NOMO-1 treated with DMSO at 0.1 percent for 48 hours (cell line): ENCODE results near the gene GNG7.
"Not testable (repeated sequence)": the region's sequence is repeated elsewhere in the genome, so short reads cannot be mapped to it uniquely, and the experiment has no call there.

Experiments used
- DNase-seq: peaks from one replicate; lab custom pipeline; 2025; ENCODE audit not compliant: unreplicated experiment; lab: John Stamatoyannopoulos, UW

GNG7 gene

DNA sequence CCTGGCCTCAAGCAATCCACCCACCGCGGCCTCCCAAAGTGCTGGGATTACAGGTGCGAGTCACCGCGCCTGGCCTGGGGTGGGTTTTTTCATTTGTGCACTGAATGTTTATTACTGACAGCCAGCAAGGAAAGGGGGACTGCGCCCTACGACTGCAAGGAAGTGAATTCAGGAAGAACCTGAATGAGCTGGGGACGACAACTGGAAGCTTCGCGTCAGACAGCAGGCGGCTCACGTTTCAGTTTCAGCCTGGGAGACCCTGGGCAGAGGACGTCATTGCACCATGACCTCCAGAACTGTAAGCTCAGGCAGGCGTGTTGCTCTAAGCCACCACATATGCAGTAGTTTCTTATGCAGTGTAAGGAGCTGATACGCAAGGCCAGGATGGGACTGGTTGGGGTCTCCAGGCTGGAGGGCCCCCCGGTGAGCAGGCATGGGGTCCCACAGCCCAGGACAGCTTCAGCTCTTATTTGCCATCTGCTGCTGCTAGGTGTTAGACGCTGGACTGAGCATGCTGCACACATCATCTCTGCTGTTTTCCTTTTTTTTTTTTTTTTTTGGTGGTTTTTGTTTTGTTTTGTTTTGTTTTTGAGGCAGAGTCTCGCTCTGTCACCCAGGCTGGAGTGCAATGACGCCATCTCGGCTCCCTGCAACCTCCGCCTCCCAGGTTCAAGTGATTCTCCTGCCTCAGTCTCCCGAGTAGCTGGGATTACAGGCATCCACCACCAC, 160.0 kb downstream of the GNG7 start:
- DNase-seq, result no peak

DNA sequence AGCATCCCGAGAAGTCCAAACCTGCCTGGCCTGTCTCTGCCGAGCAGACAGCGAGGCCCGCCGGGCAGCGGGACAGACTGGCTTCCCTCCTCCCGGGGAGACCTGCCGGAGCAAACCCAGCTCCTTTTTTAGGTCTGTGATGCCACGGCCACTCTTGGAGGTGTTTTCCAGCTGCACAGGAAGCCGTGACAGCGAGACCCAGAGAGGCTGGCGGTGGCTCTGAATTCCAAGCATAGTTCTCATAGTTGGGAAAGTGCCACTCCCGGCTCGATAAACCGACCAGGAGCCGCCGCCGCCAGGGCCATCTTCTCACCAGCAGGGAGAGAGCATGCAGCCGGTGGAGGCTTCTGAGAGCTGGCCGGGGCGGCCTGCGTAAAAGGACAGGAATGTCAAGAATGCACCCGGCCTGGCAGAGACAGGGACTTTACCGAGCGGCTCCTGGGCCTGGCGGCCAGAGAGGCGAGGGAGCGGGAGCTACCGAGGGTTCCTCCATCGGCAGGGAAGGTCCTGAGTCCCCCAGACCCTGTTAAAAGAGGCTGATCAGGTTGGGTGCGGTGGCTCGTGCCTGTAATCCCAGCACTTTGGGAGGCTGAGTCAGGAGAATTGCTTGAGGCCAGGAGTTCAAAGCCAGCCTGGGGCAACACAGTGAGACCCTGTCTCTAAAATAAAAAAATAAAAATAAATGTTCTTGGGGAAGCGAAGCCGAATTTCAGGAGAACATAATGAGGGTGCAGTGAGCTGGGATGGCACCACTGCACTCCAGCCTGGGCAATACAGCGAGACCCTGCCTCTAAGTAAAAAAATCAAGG, 161.6 kb downstream of the GNG7 start:
- DNase-seq, result no peak

DNA sequence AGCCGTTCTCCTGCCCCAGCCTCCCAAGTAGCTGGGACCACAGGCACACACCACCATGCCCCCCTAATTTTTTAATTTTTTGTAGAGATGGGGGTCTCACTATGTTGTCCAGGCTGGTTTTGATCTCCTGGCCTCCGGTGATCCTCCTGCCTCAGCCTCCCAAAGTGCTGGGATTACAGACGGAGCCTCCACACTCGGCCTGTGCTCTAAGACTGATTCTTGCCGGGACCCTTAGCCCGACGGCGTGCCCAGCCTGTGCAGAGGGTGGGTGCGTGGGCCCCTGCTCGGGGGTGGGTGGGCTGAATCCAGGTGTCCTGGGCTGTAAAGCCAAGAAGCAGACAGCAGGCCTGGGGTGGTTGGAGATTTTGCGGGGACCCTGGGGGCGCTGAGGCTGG, 162.2 kb downstream of the GNG7 start:
- DNase-seq, result no peak

DNA sequence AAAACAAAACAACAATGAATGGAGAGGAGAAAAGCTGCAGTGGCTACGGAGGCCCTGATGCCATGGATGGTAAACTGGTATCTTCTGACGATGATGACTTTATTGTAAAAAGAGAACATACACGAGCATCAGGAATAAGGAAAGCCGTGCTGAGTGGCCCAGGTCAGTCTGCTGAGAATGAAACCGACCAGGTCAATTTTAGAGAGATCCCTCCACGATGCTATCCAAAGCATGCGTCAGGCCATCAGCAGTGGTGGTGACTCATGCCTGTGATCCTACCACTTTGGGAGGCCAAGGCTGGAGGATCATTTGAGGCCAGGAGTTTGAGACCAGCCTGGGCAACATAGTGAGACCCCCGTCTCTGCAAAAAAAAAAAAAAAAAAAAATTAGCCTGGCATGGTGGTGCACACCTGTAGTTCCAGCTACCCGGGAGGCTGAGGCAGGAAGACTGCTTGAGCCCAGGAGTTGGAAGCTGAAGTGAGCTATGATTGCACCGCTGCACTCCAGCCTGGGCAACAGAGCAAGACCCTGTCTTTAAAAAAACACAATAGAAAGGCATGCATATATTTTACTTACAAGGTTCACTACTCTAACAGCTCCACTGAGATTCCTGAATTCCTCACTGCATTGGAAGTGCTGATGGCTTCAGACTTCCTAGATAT, 164.3 kb downstream of the GNG7 start:
- DNase-seq, result no peak

DNA sequence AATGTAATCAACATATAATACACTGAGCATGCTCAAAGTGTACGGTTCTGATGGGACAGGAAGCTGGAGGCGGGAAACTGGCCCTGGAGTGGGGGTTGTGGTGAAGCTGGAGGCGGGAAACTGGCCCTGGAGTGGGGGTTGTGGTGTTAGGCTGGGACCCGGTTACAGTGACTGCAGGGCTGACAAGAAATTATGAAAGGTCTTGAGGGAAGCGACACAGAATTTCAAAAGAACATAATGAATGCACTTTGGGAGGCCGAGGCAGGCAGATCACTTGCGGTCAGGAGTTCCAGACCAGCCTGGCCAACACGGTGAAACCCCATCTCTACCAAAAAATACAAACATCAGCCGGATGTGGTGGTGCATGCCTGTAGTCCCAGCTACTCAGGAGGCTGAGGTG, 164.9 kb downstream of the GNG7 start:
- not testable (repeated sequence) for DNase-seq

DNA sequence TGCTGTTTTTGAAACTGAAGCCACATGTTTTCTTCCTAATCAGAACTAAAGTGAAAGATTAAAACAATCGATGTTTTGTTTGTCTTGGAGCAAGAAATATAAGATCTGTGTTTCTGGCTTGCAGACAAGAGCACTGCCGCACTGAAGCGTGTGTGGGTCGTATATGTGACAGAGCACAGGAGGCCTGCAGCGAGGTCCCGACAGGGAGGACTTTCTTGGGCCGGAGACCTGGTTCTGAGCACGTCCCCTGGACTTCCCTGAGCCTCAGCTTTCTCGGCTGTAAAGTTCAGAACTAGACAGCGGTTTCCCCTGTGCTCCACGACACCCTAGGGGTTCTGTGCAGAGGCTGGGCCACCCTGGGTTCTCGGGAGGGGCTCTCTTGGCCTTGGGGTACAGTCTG, 166.0 kb downstream of the GNG7 start:
- no peak for DNase-seq

DNA sequence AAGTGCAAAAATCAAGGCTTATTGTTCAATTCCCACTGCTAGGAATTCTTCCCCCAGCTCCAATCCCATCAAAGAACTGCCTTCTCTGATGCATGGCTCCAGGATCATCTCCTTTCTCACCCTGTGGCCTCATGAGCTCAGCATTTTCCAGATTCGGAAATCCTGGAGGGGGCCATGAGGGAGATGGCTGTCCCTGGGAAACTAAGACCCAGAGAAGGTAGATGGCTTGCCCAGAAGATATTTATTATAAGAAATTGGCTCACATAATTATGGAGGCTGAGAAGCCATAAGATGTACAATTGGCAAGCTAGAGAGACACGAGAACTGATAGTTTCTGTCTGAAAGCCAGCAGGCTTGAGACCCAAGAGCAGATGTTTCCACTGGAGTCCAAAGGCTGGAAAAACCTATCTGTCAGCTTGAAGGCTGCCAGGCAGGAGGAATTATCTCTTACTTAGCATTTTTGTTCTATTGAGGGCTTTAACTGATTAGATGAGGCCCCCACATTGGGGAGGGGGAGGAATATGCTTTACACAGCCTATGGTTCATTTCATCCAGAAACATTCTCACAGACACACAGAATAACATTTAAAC, 168.0 kb downstream of the GNG7 start:
- DNase-seq, result no peak

DNA sequence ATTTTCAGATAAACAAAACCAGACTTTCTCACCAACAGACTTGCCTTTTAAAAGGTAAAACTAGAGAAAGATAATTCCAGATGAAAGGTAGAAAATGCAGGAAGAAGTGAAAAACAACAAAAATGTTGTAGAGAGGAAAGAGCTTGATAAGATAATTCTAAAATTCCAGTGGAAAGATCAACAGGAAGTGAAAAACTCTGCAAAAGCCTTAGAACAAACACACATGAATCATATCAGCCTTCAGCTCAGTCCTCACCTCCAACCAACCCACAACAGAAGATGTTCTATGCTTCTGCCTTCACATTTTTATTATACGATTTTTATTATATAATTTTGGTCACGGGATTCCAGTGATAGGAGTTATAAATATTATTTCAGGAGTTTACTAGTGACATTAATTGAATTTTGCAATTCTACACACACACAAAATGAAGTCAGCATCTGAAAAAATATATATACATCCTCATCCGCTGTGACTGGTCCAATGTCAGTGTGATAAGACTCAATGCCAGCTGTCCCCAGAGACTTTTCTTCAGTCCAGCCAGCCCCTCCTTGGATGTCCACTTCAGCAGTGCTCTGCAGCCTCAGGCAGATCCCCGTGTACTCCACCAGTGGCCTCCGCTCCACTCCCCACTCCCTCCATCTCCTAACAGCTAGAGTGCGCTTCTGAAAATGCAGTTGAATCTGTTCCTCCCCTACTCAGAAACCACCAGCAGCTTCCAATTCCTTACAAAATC, 168.6 kb downstream of the GNG7 start:
- no peak for DNase-seq

DNA sequence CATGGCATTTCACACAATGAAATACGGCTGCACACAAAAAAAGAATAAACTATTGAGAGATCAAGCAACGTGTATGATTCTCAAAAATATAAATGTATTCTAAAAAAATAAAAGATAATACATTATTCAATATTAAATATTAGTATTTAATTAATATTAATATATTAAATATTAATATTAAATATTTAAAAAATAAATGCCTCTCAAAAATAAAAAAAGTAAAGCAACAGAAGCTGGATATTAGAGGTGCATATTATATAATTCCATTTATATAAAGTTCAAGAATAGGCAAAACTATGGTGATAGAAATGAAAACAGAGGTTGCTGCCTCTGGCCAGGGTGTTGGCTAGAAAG, 169.4 kb downstream of the GNG7 start:
- no peak for DNase-seq

DNA sequence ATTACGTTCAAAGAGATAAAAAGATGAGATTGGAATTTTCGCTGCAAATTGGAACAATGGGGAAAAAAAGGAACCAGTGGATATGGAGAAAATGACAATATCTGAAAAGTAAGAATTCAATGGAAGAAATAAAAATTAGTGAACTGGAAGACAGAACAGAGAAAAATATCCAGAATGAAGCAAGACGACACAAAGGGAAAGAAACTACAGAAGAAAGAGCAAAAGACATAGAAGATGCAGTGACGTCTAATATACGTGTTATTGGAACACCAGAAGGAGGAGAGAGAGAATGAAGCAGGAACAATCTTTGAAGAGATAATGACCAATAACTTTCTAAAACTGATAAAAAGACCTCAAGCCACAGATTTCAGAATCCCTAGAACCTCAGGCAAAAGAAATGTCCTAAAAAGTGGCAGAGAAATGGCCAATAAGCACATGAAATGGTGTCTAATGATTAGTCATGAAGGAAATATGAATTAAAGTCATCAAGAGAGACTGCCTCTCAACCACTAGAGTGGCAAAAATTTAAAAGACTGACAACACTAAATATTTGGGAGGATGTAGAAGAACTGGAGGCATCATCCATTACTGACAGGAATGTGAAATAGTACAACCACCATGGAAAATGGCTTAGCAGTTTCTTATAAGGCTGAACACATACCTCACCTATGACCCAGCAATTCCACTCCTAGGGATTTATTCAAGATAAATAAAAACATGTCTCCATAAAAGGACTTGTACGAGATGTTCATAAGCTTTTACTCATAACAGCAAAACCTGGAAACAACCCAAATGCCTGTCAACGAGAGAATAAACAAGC, 170.0 kb downstream of the GNG7 start:
- DNase-seq, result no peak

DNA sequence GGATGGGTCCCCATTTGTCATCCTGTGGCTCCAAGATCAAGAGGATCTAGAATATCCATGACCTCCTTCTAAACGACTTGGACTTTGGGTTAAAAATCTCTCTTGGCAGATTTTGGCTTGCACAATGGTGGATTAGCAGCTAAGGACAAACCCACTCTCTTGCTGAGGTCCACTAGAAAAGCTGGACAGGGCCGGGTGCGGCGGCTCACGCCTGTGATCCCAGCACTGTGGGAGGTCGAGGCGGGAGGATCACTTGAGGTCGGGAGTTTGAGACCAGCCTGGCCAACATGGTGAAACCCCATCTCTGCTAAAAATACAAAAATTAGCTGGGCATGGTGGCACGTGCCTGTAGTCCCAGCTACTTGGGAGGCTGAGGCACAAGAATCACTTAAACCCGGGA, 172.6 kb downstream of the GNG7 start:
- not testable (repeated sequence) for DNase-seq

DNA sequence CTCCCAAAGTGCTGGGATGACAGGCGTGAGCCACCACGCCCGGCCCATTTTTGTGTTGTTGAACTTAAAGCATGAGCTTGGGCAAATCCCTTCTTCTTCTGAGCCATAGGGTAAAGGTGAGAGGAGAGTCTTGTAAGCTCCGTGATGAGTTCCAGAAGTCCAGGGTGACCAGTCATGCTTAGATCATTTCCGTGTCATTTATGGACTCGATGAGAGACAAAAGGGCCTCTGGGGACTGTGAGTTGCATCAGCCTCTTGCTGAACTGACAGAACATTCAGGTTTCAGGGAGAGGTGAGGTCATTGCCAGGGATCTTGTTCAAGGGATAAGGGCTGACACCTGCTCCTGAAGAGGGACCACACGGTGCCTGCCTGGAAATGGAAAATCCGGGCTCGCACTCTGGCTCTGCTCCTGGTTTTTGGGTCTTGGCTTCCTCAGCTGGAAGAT, 173.0 kb downstream of the GNG7 start:
- DNase-seq, result no peak

DNA sequence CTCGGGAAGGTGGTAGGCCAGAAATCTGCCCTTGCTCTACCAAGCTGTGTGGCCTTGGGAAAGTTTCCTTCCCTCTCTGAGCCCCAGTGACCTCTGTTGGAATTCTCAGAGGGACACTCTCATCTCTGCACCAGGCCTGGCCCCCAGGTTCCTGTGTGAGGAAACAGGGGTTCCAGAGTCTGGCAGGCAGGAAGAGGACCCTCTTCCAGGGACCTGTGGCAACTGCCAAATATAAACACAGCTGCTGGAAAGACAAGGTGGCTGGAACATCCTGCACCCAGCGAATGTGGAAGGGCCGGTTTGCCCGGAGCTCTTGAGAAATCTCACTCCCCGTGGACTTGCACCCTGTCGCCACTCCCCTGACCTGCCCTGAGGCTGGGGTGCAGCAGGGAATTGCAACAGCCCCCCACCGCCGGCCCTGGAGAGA, 173.8 kb downstream of the GNG7 start:
- no peak for DNase-seq

DNA sequence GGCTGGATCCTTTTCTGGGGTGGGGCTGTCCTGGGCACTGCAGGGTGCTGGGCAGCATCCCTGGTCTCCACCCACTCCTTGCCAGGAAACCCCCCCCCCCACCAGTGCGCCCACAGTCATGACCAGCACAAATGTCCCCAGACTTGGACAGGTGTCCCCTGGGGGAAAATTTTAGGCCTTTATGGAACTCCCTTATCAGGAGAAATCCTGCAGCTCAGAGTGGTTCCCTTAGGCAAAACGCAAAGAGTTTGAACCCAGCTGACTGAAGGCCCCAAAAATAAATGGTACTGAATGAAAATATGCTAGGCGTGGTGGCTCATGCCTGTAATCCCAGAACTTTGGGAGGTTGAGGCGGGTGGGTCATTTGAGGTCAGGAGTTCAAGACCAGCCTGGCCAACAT, 174.8 kb downstream of the GNG7 start:
- no peak for DNase-seq

DNA sequence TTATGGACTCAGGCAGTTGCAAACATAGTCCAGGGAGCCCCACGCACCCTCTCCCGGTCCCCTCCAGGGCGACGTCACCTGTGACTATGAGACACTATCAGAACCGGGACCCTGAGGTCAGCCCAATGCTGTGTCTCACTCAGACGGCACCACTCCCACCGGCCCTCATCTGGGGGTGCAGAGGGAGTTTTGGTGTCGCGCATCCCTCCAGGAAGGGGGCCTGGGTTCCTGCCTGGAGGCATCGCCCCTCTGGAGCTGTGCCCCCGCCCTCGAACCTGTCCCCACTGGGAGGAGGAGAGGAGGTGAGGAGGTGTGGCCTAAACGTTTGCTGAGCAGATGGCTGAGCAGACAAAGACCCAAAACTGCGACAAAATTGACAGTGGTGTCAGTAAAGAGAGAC, 175.3 kb downstream of the GNG7 start:
- DNase-seq, result no peak

DNA sequence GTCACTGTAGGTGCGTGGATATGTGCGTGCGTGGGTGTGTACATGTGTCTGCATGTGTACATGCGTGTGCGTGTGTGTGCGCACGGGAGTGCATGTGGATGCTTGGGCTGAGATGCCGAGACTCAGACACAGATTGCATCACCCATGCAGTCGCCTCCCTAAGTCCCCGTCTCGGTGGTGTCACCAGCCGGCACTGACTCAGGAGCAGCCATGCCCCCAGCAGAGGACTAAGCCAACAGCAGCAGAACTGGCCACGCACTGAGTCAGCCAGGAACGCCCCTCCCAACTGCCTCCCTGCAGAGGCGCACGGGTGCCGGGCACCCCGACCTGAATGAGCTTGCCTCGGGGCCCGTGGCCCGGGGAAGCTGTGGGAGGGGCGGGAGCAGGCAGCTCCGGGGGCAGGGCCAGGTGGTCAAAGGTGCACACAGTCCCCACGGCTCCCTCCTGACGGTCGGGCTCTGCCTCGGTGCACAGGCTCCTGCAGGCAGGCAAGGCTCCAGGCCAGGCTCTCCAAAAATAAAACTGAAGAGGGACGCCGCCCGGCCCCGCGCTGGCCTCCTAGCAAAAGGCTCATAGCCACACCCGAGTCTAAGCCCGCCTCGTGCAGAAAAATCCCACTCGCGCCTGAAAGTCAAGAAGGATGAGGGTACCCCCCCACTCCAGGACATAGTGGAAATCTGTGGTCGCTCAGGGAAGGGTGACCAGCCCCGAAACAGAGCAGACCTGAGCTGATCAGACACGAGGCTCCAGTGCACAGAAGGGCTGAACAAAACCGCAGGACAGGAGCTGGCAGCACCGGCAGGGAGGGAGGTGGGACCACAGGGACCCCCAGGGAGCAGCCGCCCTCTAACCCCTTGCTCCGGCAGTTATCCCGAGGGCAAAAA, 177.4 kb downstream of the GNG7 start:
- peak; percentile 91 for DNase-seq

DNA sequence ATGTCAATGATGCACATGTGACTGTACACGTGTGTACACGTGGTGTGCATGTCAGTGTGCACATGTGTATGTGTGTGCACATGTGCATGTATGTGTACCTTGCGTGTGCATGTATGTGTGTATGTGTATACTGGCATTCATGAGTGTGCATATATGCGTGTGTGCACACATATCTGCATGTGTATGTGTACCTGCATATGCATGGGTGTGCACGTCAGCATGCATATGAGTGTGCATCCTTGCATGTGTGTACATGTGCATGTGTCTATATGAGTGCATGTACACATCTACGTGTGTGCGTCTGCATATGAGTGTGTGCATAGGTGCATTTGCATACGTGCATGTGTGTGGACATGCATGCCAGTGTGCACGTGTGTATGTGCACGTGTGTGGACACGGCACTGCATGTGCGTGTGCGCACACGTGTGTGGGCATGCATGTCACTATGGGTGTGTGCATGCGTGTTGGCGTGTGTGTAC, 178.1 kb downstream of the GNG7 start:
- DNase-seq, result no peak

DNA sequence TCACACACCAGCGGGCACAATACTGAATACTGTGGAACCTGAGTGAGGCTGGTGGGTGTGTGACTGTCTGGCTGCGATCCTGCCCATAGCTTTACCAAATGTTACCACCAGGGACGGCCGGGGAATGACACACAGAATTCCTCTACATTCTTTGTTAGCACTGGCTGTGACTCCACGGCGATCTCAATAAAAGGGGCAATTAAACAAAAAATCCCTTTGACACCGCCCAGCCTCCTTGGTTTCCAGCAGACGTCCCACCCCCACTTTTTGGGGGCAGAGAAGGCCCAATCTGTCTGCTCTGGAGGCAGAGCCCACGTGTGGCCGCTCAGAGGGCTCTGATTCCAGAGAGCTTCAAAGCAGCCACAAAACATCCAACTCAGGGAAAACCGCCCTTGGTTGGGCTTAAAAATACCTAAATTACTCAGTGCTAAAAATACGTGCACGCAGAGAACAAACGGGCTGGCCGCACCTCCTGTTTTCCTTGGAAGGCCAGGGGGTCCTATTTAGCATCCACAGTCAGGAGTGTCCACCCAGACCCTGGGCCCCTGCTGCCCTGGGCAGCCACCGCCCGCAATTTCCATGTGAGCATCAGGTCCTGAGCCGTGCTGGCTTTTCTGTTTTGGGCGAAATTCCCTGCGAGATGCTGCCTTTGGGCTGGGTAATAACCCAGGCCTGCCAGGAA, 178.7 kb downstream of the GNG7 start:
- no peak for DNase-seq
